Measurements from ENCODE around the gene TMEM178A.

GRCh38 chr2:39705638-39706037 lies 39.9 kb downstream of the TMEM178A start:
- no peak for TF ChIP-seq CTCF (IDR thresholded peaks at IDR 0.05)
- TF ChIP-seq POLR2A (IDR thresholded peaks at IDR 0.05) = no peak
